ENCODE measurements around the gene CLEC4D.

GRCh38 chr12:8549381-8549780, 36.1 kb downstream of the CLEC4D start:
- TF ChIP-seq POLR2A (IDR thresholded peaks at IDR 0.05; ENCODE audit: low read length) (no peak), GATA1 (IDR thresholded peaks at IDR 0.05; ENCODE audit: low read depth, low read length) (no peak)

All from erythroblast (primary cell).